GM19238 (cell line): ENCODE measurements around the gene TCTN2.

ENCODE experiments used
- DNase-seq: peaks from one replicate; pipeline ENCODE4 v3.0.0; 2011; ENCODE audit warnings: low spot score; ENCODE audit not compliant: insufficient read length

Gene TCTN2

GRCh38 chr12:123734268-123734667 is 63.4 kb downstream of the TCTN2 start:
- no peak for DNase-seq

DNA sequence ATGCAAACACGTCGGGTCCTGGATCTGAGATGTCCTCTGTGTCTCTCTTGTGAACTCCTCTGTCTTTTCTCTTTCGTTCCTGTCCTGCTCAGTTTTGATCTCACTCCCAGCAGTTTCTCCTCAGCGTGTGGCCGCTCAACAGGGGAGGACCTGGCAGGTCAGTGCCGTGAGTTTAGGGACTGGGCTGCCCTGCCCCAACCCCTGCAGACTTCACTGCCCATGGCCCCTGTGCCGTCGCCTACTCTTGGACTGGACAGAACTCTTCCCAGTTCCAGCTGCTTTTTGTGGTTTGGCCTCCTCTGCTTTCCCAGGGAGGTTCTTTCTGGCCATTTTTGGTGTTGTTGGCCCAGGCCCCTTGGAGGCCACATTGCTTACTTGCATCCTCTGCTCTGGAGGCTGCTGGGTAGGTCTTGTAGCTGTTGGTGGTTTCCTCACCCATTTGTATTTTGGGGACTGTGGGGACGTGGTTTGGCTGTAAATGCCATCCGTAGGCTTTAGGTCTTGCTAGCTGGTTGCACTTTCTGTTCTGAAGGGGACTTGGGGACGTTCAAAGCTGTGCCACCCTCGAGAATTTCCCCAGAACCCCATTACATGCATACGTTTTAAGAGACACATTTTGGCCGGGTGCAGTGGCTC is 71.1 kb downstream of the TCTN2 start:
- no peak for DNase-seq

DNA sequence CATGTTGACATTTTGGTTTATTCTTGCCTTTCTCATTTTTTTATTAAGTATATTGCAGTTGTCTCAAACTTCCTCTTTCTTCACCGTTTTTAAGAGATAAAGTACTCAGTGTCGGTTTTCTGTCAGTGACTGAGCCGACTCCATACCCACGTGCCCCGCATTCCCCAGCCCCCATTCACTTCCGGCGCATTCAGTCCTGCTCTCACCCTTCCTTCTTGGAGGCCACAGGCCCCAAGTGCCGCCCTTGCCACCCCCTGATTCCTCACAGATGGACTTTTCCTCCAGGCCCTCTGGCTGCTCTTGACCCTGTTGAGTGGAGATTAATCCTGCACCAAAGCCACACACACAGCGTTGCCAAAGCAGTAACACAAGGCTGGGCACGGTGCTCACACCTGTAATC is 72.1 kb downstream of the TCTN2 start:
- peak; percentile 28 for DNase-seq

DNA sequence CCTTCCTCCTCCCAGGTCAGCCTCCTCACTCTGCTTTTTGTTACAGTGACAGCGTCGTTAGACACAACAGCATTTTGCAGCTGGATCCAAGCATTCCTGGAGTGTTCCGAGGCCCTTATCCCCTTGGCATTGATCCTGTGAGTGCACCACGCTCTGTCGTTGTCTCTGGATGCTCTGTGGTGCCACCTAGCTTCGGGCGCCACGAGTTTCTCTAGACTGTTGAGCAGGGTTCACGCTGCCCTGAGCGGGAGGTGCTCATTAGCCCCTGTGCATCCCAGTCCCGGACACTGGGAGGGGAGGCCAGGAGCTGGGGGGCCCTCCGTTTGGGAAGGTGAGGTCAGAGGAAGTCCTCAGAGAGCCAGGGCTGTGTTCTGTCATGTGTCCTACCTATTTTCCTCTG is 73.9 kb downstream of the TCTN2 start:
- no peak for DNase-seq

DNA sequence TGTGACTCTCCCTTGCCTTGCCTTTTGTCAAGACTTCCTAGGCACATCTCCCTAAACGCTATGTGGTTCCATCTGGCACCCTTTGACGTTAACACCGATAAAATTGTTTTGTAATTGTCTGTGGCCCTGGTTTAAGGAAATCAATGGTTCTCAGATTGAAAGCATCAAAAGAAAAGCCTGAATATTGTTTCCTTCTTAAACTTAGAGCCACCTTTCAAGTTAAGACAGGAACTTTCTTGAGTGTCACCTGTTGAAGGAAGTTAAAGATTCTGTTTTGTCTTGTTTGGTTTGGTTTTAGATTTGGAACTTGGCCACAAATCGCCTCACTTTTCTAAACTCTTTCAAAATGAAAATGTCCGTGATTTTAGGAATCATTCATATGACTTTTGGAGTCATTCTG is 76.4 kb downstream of the TCTN2 start:
- no peak for DNase-seq

- no peak for DNase-seq
Measured at GRCh38 chr12:123748161-123748560, 77.2 kb downstream of the TCTN2 start.

DNA sequence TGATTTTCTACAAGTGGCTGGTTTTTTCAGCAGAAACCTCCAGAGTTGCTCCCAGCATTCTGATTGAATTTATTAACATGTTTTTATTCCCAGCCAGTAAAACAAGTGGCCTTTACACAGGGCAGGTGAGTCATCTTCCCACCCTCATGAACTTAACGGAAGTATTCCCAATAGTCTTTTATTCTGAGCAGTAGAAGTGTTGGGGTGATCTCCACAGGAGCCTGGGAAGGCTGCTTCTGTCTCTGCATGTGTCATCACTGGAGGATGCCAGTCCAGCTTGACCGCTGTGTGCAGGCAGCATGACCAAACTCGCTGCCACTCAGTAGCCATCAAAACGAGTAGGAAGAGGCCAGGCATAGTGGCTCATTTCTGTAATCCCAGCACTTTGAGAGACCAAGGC is 77.7 kb downstream of the TCTN2 start:
- DNase-seq: no peak

GRCh38 chr12:123749355-123749754 is 78.4 kb downstream of the TCTN2 start:
- DNase-seq: no peak

DNA sequence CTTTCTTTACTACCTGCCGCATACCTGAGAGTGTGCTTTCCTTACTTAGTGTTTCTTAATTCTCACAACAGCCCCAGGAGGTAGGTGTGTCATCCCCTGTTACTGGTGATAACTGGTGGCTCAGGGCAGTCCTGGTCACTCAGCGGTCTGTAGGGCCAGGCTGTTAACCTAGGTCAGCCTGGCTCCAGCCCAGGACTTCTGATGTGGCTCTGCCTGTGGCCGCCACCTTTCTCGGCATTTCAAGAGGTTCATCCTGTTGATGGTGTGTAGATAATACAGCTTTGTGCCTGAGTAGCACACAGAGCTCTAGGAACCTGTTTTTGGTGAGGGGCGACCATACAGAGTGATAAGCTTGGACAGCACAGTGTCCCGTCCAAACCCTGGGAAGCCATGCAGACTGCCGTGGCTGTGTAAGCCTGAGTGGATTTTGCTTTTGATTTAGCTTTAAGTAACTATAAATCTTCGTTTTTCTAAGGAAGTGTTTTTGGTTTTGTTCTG is 79.3 kb downstream of the TCTN2 start:
- DNase-seq: no peak

DNA sequence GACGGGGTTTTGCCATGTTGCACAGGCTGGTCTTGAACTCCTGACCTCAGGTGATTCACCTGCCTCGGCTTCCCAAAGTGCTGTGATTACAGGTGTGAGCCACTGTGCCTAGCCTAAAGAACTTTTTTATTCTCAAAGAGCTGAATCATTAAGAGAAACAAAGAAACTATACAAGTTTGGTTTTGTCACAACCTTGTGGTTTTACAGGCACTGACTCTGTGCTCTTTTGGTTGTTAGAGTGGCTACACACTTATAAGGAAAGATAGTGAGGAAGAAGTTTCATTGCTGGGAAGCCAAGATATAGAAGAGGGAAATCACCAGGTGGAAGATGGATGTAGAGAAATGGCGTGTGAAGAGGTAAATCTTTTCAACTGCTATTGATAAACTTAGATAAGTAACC is 81.1 kb downstream of the TCTN2 start:
- DNase-seq: no peak

GRCh38 chr12:123754041-123754772 is 83.3 kb downstream of the TCTN2 start:
- no peak for DNase-seq

GRCh38 chr12:123757561-123757960 is 86.6 kb downstream of the TCTN2 start:
- no peak for DNase-seq
